ENCODE results near the gene UNC93B1. TPM values are rescaled to one million over a fixed set of nuclear protein-coding genes. Genes with fewer than 3 reads are reported as not detected.

The UNC93B1 gene
- 10 to 100 TPM; 31.5 to 41.7 TPM for total RNA-seq

GRCh38 chr11:68003846-68004550 is at the start of gene UNC93B1:
UNC93B1 (minus strand) TSS chr11:68004097; CDS start chr11:68004043, 54 bp downstream.
- Histone ChIP-seq H3K4me3 (peak within 1 kb of the TSS; percentile 64 to 83), H3K9me3 (no peaks in the 10 kb centered on the region), H3K27ac (peak within 1 kb of the TSS; percentile 63 to 66), H3K36me3 (no peaks in the 10 kb centered on the region), H3K4me1 (replicated peaks) (no peaks in the 10 kb centered on the region), H3K27me3 (replicated peaks; ENCODE audit: insufficient read depth) (no peaks in the 10 kb centered on the region)
- peak; percentile 81 for DNase-seq (ENCODE audit: low spot score)
- TF ChIP-seq POLR2AphosphoS5 (IDR thresholded peaks at IDR 0.05) (peak; percentile 35), POLR2A (IDR thresholded peaks at IDR 0.05) (peak; percentile 87), CTCF (IDR thresholded peaks at IDR 0.05) (peak in 1 of 4 experiments; percentile 15)
- WGBS: 5% methylated on average over 50 of the region's 64 CpGs
- intact Hi-C loops (cut with DNase I): no loop called here

GRCh38 chr11:68053117-68053516 is 49.2 kb upstream of the UNC93B1 start:
- TF ChIP-seq CTCF (IDR thresholded peaks at IDR 0.05) (no peak), POLR2A (IDR thresholded peaks at IDR 0.05) (no peak), POLR2AphosphoS5 (IDR thresholded peaks at IDR 0.05) (no peak)

DNA sequence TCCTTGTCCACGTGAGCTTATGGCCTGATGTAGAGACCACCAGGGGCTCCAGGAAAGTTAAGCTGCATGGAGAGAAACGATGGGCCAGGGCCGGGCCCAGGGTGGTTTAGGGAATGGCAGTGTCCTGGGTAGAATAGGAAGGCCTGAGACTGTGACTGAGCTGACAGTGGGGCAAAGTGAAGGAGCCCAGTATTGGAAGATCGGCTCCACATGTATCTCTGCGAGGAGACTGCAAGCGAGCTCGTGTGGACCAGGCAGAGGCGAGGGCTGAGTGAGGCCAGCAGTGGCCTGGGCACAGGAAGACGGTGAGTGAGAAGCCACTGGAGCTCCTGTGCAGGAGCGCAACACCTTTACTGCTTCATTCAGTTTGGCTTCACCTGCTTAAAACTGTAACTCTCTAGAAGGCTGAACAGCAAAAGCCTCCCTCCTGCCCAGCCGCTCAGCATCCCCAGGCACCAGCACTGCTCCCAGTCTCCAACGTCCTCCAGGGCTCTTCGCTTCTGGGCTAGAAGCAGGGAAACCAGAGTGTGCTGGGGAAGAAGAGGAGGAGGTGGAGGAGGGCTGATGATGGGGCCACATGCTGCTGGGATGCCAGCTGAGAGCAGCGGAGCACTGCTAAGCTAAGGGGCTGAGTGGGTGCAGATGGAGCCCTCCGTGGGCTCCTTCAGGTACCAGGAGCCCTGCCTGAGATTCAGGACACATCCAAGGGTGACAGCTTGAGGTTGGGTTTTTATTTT is 48.4 kb upstream of the UNC93B1 start:
- H3K27ac ChIP-seq: no peak overlapping the region
- no peaks in the 10 kb centered on the region for H3K36me3 ChIP-seq
- TF ChIP-seq CTCF (IDR thresholded peaks at IDR 0.05) (no peak), POLR2AphosphoS5 (IDR thresholded peaks at IDR 0.05) (no peak), POLR2A (IDR thresholded peaks at IDR 0.05) (no peak)
- WGBS: 82% methylated on average over 15 of the region's 15 CpGs
- intact Hi-C loops (cut with DNase I): no loop called here
- no peaks in the 10 kb centered on the region for H3K9me3 ChIP-seq
- no peak overlapping the region for H3K4me3 ChIP-seq
- no peaks in the 10 kb centered on the region for H3K4me1 ChIP-seq (replicated peaks)
- DNase-seq (ENCODE audit: low spot score): no peak
- no peaks in the 10 kb centered on the region for H3K27me3 ChIP-seq (replicated peaks; ENCODE audit: insufficient read depth)

More at GRCh38 chr11:68053117-68053516, 49.2 kb upstream of the UNC93B1 start:
- Histone ChIP-seq H3K9me3 (no peaks in the 10 kb centered on the region), H3K4me3 (no peak overlapping the region), H3K27ac (no peak overlapping the region), H3K27me3 (replicated peaks; ENCODE audit: insufficient read depth) (no peaks in the 10 kb centered on the region), H3K36me3 (no peaks in the 10 kb centered on the region), H3K4me1 (replicated peaks) (no peaks in the 10 kb centered on the region)
- no peak for DNase-seq (ENCODE audit: low spot score)
- intact Hi-C loops (cut with DNase I): no loop called here
- 71% methylated on average over 8 of the region's 9 CpGs for WGBS

DNA sequence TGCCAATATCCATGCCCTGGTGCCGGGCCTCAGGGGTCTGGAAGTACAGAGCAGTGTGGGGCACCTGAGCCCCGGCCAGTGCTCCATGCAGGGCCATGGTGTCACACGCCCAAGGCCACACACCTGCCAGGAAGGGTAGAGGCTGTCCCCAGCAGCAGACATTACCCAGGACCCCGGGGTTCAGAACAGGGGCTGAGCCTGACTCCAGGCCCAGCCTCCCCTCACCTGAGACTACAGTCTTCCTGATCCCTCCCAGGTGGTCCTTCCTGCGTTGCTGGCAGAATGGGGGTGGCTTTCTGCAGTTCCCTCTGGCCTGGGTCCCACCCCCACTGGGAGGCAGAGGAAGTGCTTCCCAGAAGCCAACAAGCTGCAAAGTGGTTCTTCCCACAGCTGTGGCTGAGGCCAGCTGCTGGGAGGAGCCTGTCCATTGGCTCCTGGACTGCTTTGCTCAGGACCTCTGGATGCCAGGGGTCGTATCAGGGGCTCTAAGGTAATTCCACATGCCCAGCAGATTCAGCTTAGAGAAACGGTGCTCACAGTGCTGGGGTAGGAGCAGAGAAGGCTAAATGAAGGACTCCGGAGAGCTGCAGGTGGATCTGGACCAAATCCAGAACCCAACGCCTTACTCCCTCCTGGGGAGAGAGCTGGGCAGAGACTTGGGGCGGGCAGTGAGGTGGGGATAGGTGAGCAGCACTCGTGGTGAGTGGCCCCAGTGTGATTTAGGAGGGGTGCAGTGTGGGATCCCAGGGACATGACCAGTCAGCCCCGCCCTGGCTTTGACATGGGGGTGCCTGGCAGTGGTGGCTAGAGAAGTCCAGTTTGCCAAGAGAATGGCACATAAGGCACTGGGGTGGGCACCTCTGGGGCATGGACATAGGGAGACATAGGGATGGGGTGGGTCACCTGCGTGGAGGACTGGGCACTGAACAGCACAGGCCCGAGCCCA is 47.6 kb upstream of the UNC93B1 start:
- no peak overlapping the region for H3K27ac ChIP-seq
- DNase-seq (ENCODE audit: low spot score): no peak
- 79% methylated on average over 14 of the region's 14 CpGs for WGBS
- H3K9me3 ChIP-seq: no peaks in the 10 kb centered on the region
- no peaks in the 10 kb centered on the region for H3K27me3 ChIP-seq (replicated peaks; ENCODE audit: insufficient read depth)
- no peak for TF ChIP-seq POLR2AphosphoS5 (IDR thresholded peaks at IDR 0.05)
- TF ChIP-seq CTCF (IDR thresholded peaks at IDR 0.05): no peak
- TF ChIP-seq POLR2A (IDR thresholded peaks at IDR 0.05): no peak
- H3K36me3 ChIP-seq: no peaks in the 10 kb centered on the region
- H3K4me1 ChIP-seq (replicated peaks): no peaks in the 10 kb centered on the region
- no peak overlapping the region for H3K4me3 ChIP-seq
- intact Hi-C loops (cut with DNase I): no loop called here

Measured in prostate gland (tissue), 2 donors.